ENCODE measurements around the gene LMNTD1. TPM values are rescaled to one million over a fixed set of nuclear protein-coding genes. Genes with fewer than 3 reads are reported as not detected.

Gene LMNTD1
- total and polyA plus RNA-seq, 9 of the 15 experiments (the other 6 are each of a cell fraction or from before 2014, with no cell fraction given), result not detected

DNA sequence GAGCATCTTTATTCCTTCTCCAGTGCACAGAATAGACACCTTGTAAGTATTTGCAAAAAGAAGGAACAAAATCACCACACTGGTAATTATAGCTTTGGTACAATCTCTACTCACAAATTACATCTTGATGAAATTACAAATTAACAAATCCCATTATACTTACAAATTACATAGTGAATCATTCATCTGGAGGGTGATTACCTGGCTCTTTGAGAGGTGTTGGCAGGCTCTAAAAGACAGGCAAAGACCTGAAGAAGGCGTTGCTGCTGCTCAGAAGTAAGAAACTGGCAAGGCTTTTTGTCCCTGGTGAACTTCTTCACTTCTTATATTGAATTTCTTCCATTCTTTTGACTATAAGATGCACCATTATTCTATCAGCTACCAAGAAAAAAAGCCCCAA lies 21.7 kb upstream of the LMNTD1 start:
- FAIRE-seq, result no peak

DNA sequence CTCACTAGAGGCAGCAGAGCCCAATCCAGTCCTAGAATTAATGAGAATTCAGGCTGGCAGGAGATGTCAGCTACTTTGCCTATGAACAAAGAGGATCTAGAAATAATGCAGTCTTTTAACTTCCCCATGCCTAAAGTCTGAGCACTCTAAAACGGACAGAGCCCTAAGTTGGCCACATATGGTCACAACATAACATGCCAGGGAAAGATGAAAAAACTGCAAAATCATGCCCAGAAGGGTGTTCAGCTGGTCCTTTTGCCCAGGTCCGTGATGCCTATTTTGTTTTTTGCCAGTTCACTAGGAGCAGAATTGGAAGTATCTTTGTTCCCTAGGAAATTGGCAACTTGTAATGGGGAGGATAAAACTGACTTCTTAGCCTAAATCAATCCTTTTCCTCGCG lies 20.3 kb upstream of the LMNTD1 start:
- no peak for DNase-seq (ENCODE audit: extremely low read depth in 1 of 4, low spot score in 3 of 4)
- BruUV-seq (replicated peaks), result no TSS peak
- Histone ChIP-seq H3K36me3 (ENCODE audit: control insufficient read depth, insufficient read depth, low read length) (no peaks in the 10 kb centered on the region), H3K79me2 (ENCODE audit: control insufficient read depth, insufficient read depth, low read length) (no peaks in the 10 kb centered on the region), H3K9ac (ENCODE audit: insufficient read depth in 1 of 2, low read depth in 2 of 2, low read length in 2 of 2) (no peak overlapping the region), H3K4me2 (ENCODE audit: insufficient read depth, low read length) (no peak overlapping the region), H2AFZ (ENCODE audit: low read depth, low read length) (no peak overlapping the region), H3K4me1 (replicated peaks in 1 of 2; ENCODE audit: control insufficient read depth in 2 of 2, insufficient read depth in 2 of 2, low read length in 2 of 2) (no peaks in the 10 kb centered on the region), H3K4me3 (no peak overlapping the region), H4K20me1 (replicated peaks; ENCODE audit: control insufficient read depth, insufficient read depth, low read length) (no peaks in the 10 kb centered on the region), H3K27ac (ENCODE audit: extremely low read depth, low read depth, low read length) (no peak overlapping the region), H3K9me1 (ENCODE audit: control insufficient read depth, insufficient read depth, low read length) (no peaks in the 10 kb centered on the region), H3K27me3 (ENCODE audit: control insufficient read depth in 2 of 2, insufficient read depth in 2 of 2, low read length in 2 of 2) (no peaks in the 10 kb centered on the region), H3K9me3 (replicated peaks; ENCODE audit: control insufficient read depth, insufficient read depth, low read depth, low read length) (no peaks in the 10 kb centered on the region)
- in situ Hi-C loops (cut with MboI), result no loop called here
- no peak for FAIRE-seq
- WGBS (ENCODE audit: insufficient coverage, low coverage, missing lambda C conversion rate), result 0% methylated on average over 4 of the region's 4 CpGs
- intact Hi-C loops (cut with micrococcal nuclease), result no loop called here
- no peak for ATAC-seq
- CTCF ChIA-PET (ENCODE audit: low intra/inter-chr PET ratio), result interaction anchor here (0.7 kb wide), 1 partner anchor 702 kb away, joined by 3 read pairs; no protein-coding TSS in a partner anchor
- POLR2A ChIA-PET, result no interaction called here
- TF ChIP-seq EGR1 (conservative IDR thresholded peaks at IDR 0.05) (no peak), ZNF143 (CRISPR knock-in tag; IDR thresholded peaks at IDR 0.05) (no peak), ERF (CRISPR knock-in tag; IDR thresholded peaks at IDR 0.05) (no peak), ZNF76 (CRISPR knock-in tag; IDR thresholded peaks at IDR 0.05; ENCODE audit: borderline replicate concordance) (no peak), HNRNPL (IDR thresholded peaks at IDR 0.05; ENCODE audit: low read depth, low read length) (no peak)

More for the DNA sequence above, 21.7 kb upstream of the LMNTD1 start:
- H4K20me1 ChIP-seq (replicated peaks; ENCODE audit: control insufficient read depth, insufficient read depth, low read length), result no peaks in the 10 kb centered on the region
- no peak overlapping the region for H3K4me3 ChIP-seq
- 0% methylated on average over 1 of the region's 1 CpG for WGBS (ENCODE audit: insufficient coverage, low coverage, missing lambda C conversion rate)
- intact Hi-C loops (cut with micrococcal nuclease), result no loop called here
- DNase-seq (ENCODE audit: extremely low read depth in 1 of 4, low spot score in 3 of 4) (no peak), ATAC-seq (no peak)
- no peak overlapping the region for H3K9ac ChIP-seq (ENCODE audit: insufficient read depth in 1 of 2, low read depth in 2 of 2, low read length in 2 of 2)
- no peaks in the 10 kb centered on the region for H3K4me1 ChIP-seq (replicated peaks in 1 of 2; ENCODE audit: control insufficient read depth in 2 of 2, insufficient read depth in 2 of 2, low read length in 2 of 2)
- no peaks in the 10 kb centered on the region for H3K79me2 ChIP-seq (ENCODE audit: control insufficient read depth, insufficient read depth, low read length)
- no peaks in the 10 kb centered on the region for H3K9me3 ChIP-seq (replicated peaks; ENCODE audit: control insufficient read depth, insufficient read depth, low read depth, low read length)
- in situ Hi-C loops (cut with MboI), result no loop called here
- H2AFZ ChIP-seq (ENCODE audit: low read depth, low read length), result no peak overlapping the region
- H3K27ac ChIP-seq (ENCODE audit: extremely low read depth, low read depth, low read length), result no peak overlapping the region
- no peaks in the 10 kb centered on the region for H3K36me3 ChIP-seq (ENCODE audit: control insufficient read depth, insufficient read depth, low read length)
- H3K9me1 ChIP-seq (ENCODE audit: control insufficient read depth, insufficient read depth, low read length), result no peaks in the 10 kb centered on the region
- POLR2A ChIA-PET, result interaction anchor here (0.6 to 0.7 kb wide), 2 partner anchors 524 to 1554 kb away, joined by 3 read pairs; no protein-coding TSS in a partner anchor
- no peak for TF ChIP-seq IRF2 (CRISPR knock-in tag; IDR thresholded peaks at IDR 0.05)
- TF ChIP-seq HNRNPH1 (optimal IDR thresholded peaks at IDR 0.05; ENCODE audit: low read depth, low read length), result no peak
- no peak for TF ChIP-seq TAL1 (IDR thresholded peaks at IDR 0.05)
- no peak for TF ChIP-seq RBM22 (IDR thresholded peaks at IDR 0.05; ENCODE audit: low read depth, low read length, poor library complexity, severe bottlenecking)
- TF ChIP-seq LCOR (CRISPR knock-in tag; IDR thresholded peaks at IDR 0.05), result no peak
- CTCF ChIA-PET (ENCODE audit: low intra/inter-chr PET ratio), result no interaction called here
- BruUV-seq (replicated peaks), result no TSS peak
- H3K4me2 ChIP-seq (ENCODE audit: insufficient read depth, low read length), result no peak overlapping the region
- H3K27me3 ChIP-seq (ENCODE audit: control insufficient read depth in 2 of 2, insufficient read depth in 2 of 2, low read length in 2 of 2), result no peaks in the 10 kb centered on the region

All from K562 (cell line).